Measurements from ENCODE around the gene KRTAP4-5.
"Not testable (repeated sequence)": the region's sequence is repeated elsewhere in the genome, so short reads cannot be mapped to it uniquely, and the experiment has no call there.

Gene KRTAP4-5

GRCh38 chr17:41119696-41120690, 29.6 kb downstream of the KRTAP4-5 start:
- H3K27ac ChIP-seq (ENCODE audit: extremely low read depth, low read depth, low read length); H3K36me3 ChIP-seq (ENCODE audit: control insufficient read depth in 2 of 2, insufficient read depth in 1 of 2, low read length in 2 of 2); H3K4me3 ChIP-seq (ENCODE audit: low read depth, low read length); CTCF ChIA-PET; H3K4me1 ChIP-seq (ENCODE audit: control insufficient read depth, insufficient read depth, low read length); H3K9me3 ChIP-seq (ENCODE audit: control insufficient read depth, insufficient read depth, low read depth, low read length); POLR2A ChIA-PET: not testable (repeated sequence)
- TF ChIP-seq ZFP3 (tag by site-specific recombination; IDR thresholded peaks at IDR 0.05; ENCODE audit: low read depth), result 0 out of 2 replicates have a peak, but pooled peaks have one; percentile 14

GRCh38 chr17:41118721-41119120, 30.9 kb downstream of the KRTAP4-5 start:
- Histone ChIP-seq H3K4me1 (ENCODE audit: control insufficient read depth, insufficient read depth, low read length) (no peaks in the 10 kb centered on the region), H3K4me3 (ENCODE audit: low read depth, low read length) (no peak overlapping the region), H3K27ac (ENCODE audit: extremely low read depth, low read depth, low read length) (no peak overlapping the region), H3K9me3 (ENCODE audit: control insufficient read depth, insufficient read depth, low read depth, low read length) (no peaks in the 10 kb centered on the region; the same call in 1 of the 2 replicates), H3K36me3 (ENCODE audit: control insufficient read depth in 2 of 2, insufficient read depth in 1 of 2, low read length in 2 of 2) (no peaks in the 10 kb centered on the region)
- ChIA-PET POLR2A (no interaction called here), CTCF (no interaction called here)
- TF ChIP-seq ZFP37 (tag by site-specific recombination; IDR thresholded peaks at IDR 0.05) (no peak), ZFP3 (tag by site-specific recombination; IDR thresholded peaks at IDR 0.05; ENCODE audit: low read depth) (no peak), ZNF280C (tag by site-specific recombination; IDR thresholded peaks at IDR 0.05) (no peak), ZNF624 (tag by site-specific recombination; IDR thresholded peaks at IDR 0.05) (no peak), ZNF654 (tag by site-specific recombination; IDR thresholded peaks at IDR 0.05; ENCODE audit: low read depth) (no peak), ZNF48 (tag by site-specific recombination; IDR thresholded peaks at IDR 0.05) (no peak), ZEB2 (tag by site-specific recombination; IDR thresholded peaks at IDR 0.05) (no peak), ZNF221 (tag by site-specific recombination; IDR thresholded peaks at IDR 0.05; ENCODE audit: borderline replicate concordance) (no peak), PBX3 (CRISPR knock-in tag; IDR thresholded peaks at IDR 0.05) (no peak)

- H3K27ac ChIP-seq (ENCODE audit: extremely low read depth, low read depth, low read length); H3K4me1 ChIP-seq (ENCODE audit: control insufficient read depth, insufficient read depth, low read length); POLR2A ChIA-PET; H3K36me3 ChIP-seq (ENCODE audit: control insufficient read depth in 2 of 2, insufficient read depth in 1 of 2, low read length in 2 of 2); H3K4me3 ChIP-seq (ENCODE audit: low read depth, low read length); H3K9me3 ChIP-seq (ENCODE audit: control insufficient read depth, insufficient read depth, low read depth, low read length): not testable (repeated sequence)
- CTCF ChIA-PET, result interaction anchor here (0.7 kb wide), 1 partner anchor 45 kb away, joined by 4 read pairs; no protein-coding TSS in a partner anchor
Observed at GRCh38 chr17:41117846-41118386, 31.7 kb downstream of the KRTAP4-5 start, which contains the start of gene KRTAP4-11. KRTAP4-11 (minus strand) TSS chr17:41118373; CDS start chr17:41118315, 58 bp downstream.

- ChIA-PET CTCF (no interaction called here), POLR2A (no interaction called here)
- no peaks in the 10 kb centered on the region for H3K9me3 ChIP-seq (ENCODE audit: control insufficient read depth, insufficient read depth, low read depth, low read length)
- H3K36me3 ChIP-seq (ENCODE audit: control insufficient read depth in 2 of 2, insufficient read depth in 1 of 2, low read length in 2 of 2), result no peaks in the 10 kb centered on the region
- H3K4me3 ChIP-seq (ENCODE audit: low read depth, low read length), result no peak overlapping the region
- no peaks in the 10 kb centered on the region for H3K4me1 ChIP-seq (ENCODE audit: control insufficient read depth, insufficient read depth, low read length)
- no peak overlapping the region for H3K27ac ChIP-seq (ENCODE audit: extremely low read depth, low read depth, low read length)
- no peak for TF ChIP-seq ZNF184 (tag by site-specific recombination; IDR thresholded peaks at IDR 0.05)
- no peak for TF ChIP-seq ZNF837 (tag by site-specific recombination; IDR thresholded peaks at IDR 0.05)
- no peak for TF ChIP-seq ZNF514 (tag by site-specific recombination; IDR thresholded peaks at IDR 0.05)
- no peak for TF ChIP-seq ZNF26 (tag by site-specific recombination; IDR thresholded peaks at IDR 0.05)
- no peak for TF ChIP-seq ATF2 (tag by site-specific recombination; IDR thresholded peaks at IDR 0.05; ENCODE audit: low read depth)
- TF ChIP-seq ZNF510 (tag by site-specific recombination; IDR thresholded peaks at IDR 0.05; ENCODE audit: insufficient replicate concordance), result no peak
- TF ChIP-seq ZNF350 (tag by site-specific recombination; IDR thresholded peaks at IDR 0.05), result no peak
- TF ChIP-seq ZEB2 (tag by site-specific recombination; IDR thresholded peaks at IDR 0.05), result no peak
- no peak for TF ChIP-seq ZNF76 (tag by site-specific recombination; IDR thresholded peaks at IDR 0.05; ENCODE audit: borderline replicate concordance, low read depth)
- no peak for TF ChIP-seq ZNF266 (tag by site-specific recombination; IDR thresholded peaks at IDR 0.05; ENCODE audit: low read depth)
- TF ChIP-seq ZSCAN23 (tag by site-specific recombination; IDR thresholded peaks at IDR 0.05), result no peak
Observed at GRCh38 chr17:41116297-41116696, 33.3 kb downstream of the KRTAP4-5 start.
